HAP-1 (cell line): Measurements from ENCODE around the gene ANTXR1.
"Not testable (repeated sequence)": the region's sequence is repeated elsewhere in the genome, so short reads cannot be mapped to it uniquely, and the experiment has no call there.

Experiments
- DNase-seq, 2 experiments: peaks; one replicate each; pipeline ENCODE4 v3.0.0-alpha.2; 2016 to 2020; ENCODE audit warnings: low spot score in 2 of 2
- H3K27me3 ChIP-seq: fragments of 250-450 bp; sonication (Bioruptor Pico); 2 replicates; pipeline ENCODE4 v1.5.1; 2020; ENCODE audit warnings: low read depth, mild to moderate bottlenecking, moderate library complexity
- H3K36me3 ChIP-seq: fragments of 250-450 bp; sonication (Bioruptor Pico); replicated peaks from 2 replicates; pipeline ENCODE4 v1.5.1; 2020; ENCODE audit warnings: mild to moderate bottlenecking
- H3K4me1 ChIP-seq: fragments of 250-450 bp; sonication (Bioruptor Pico); 2 replicates; pipeline ENCODE4 v1.5.1; 2020; ENCODE audit warnings: mild to moderate bottlenecking
- H3K4me3 ChIP-seq: fragments of 250-450 bp; sonication (Bioruptor Pico); 2 replicates; pipeline ENCODE4 v1.5.1; 2020; ENCODE audit warnings: mild to moderate bottlenecking, moderate library complexity
- H3K9me3 ChIP-seq: fragments of 250-450 bp; sonication (Bioruptor Pico); 2 replicates; pipeline ENCODE4 v1.5.1; 2020; ENCODE audit warnings: mild to moderate bottlenecking, moderate library complexity
- in situ Hi-C: fragments of 300-500 bp; cut with MboI; formaldehyde crosslinking; loops from 3 replicates; pipeline ENCODE4 v1.14.3; 2020; ENCODE audit warnings: low sequenced_read_pairs, inconsistent platforms, mixed read lengths

Gene ANTXR1

GRCh38 chr2:69171116-69171896 is 158.3 kb downstream of the ANTXR1 start:
- no peaks in the 10 kb centered on the region for H3K36me3 ChIP-seq
- in situ Hi-C loops, result no loop called here
- no peak overlapping the region for H3K4me3 ChIP-seq
- no peaks in the 10 kb centered on the region for H3K27me3 ChIP-seq
- no peak for DNase-seq
- H3K9me3 ChIP-seq, result no peaks in the 10 kb centered on the region
- peaks cover 6% of the 10 kb centered on the region for H3K4me1 ChIP-seq

GRCh38 chr2:69171897-69172525 is 159.0 kb downstream of the ANTXR1 start:
- H3K27me3 ChIP-seq, result no peaks in the 10 kb centered on the region
- no peak overlapping the region for H3K4me3 ChIP-seq
- H3K4me1 ChIP-seq, result peaks cover 6% of the 10 kb centered on the region
- no peaks in the 10 kb centered on the region for H3K9me3 ChIP-seq
- in situ Hi-C loops, result no loop called here
- DNase-seq, result no peak
- no peaks in the 10 kb centered on the region for H3K36me3 ChIP-seq

- no peaks in the 10 kb centered on the region for H3K27me3 ChIP-seq
- H3K36me3 ChIP-seq, result no peaks in the 10 kb centered on the region
- peaks cover 13% of the 10 kb centered on the region for H3K4me1 ChIP-seq
- H3K9me3 ChIP-seq, result no peaks in the 10 kb centered on the region
- in situ Hi-C loops, result no loop called here
- no peak for DNase-seq
- no peak overlapping the region for H3K4me3 ChIP-seq
Observed at GRCh38 chr2:69173706-69174105, 160.7 kb downstream of the ANTXR1 start.

GRCh38 chr2:69174211-69174610 is 161.2 kb downstream of the ANTXR1 start:
- H3K36me3 ChIP-seq, H3K27me3 ChIP-seq, in situ Hi-C loops: not testable (repeated sequence)

GRCh38 chr2:69175790-69176715 is 163.1 kb downstream of the ANTXR1 start:
- Histone ChIP-seq H3K4me1 (peaks cover 10% of the 10 kb centered on the region), H3K27me3 (no peaks in the 10 kb centered on the region), H3K36me3 (no peaks in the 10 kb centered on the region), H3K4me3 (no peak overlapping the region), H3K9me3 (no peaks in the 10 kb centered on the region)
- no peak for DNase-seq
- in situ Hi-C loops, result no loop called here

More at GRCh38 chr2:69174211-69174610, 161.2 kb downstream of the ANTXR1 start:
- not testable (repeated sequence) for H3K4me3 ChIP-seq, DNase-seq, H3K9me3 ChIP-seq
- H3K4me1 ChIP-seq, result peaks cover 13% of the 10 kb centered on the region

- no peaks in the 10 kb centered on the region for H3K27me3 ChIP-seq
- H3K9me3 ChIP-seq, result no peaks in the 10 kb centered on the region
- no peaks in the 10 kb centered on the region for H3K36me3 ChIP-seq
- no peak overlapping the region for H3K4me3 ChIP-seq
- in situ Hi-C loops, result no loop called here
- H3K4me1 ChIP-seq, result peaks cover 7% of the 10 kb centered on the region
- DNase-seq, result no peak
Observed at GRCh38 chr2:69177063-69177771, 164.2 kb downstream of the ANTXR1 start.

- no peaks in the 10 kb centered on the region for H3K9me3 ChIP-seq
- peaks cover 7% of the 10 kb centered on the region for H3K4me1 ChIP-seq
- peak; percentile 73 to 92 for DNase-seq
Observed at GRCh38 chr2:69177785-69178636, 165.0 kb downstream of the ANTXR1 start.

GRCh38 chr2:69178756-69179155 is 165.8 kb downstream of the ANTXR1 start:
- Histone ChIP-seq H3K9me3 (no peaks in the 10 kb centered on the region), H3K27me3 (no peaks in the 10 kb centered on the region), H3K4me1 (peaks cover 7% of the 10 kb centered on the region), H3K4me3 (no peak overlapping the region), H3K36me3 (peaks cover 4% of the 10 kb centered on the region; the same call in 1 of the 2 replicates)
- in situ Hi-C loops, result no loop called here
- DNase-seq, result no peak

More at GRCh38 chr2:69177785-69178636, 165.0 kb downstream of the ANTXR1 start:
- Histone ChIP-seq H3K27me3 (no peaks in the 10 kb centered on the region), H3K4me3 (no peak overlapping the region), H3K36me3 (peaks cover 4% of the 10 kb centered on the region; the same call in 1 of the 2 replicates)
- in situ Hi-C loops, result no loop called here

GRCh38 chr2:69180227-69180626 is 167.2 kb downstream of the ANTXR1 start:
- no peak for DNase-seq
- Histone ChIP-seq H3K27me3 (no peaks in the 10 kb centered on the region), H3K4me3 (no peak overlapping the region), H3K36me3 (peaks cover 9% of the 10 kb centered on the region), H3K9me3 (no peaks in the 10 kb centered on the region), H3K4me1 (peaks cover 7% of the 10 kb centered on the region)
- in situ Hi-C loops, result no loop called here

GRCh38 chr2:69180974-69181373 is 168.0 kb downstream of the ANTXR1 start:
- Histone ChIP-seq H3K36me3 (peaks cover 9% of the 10 kb centered on the region), H3K27me3 (no peaks in the 10 kb centered on the region), H3K4me1 (peaks cover 7% of the 10 kb centered on the region), H3K4me3 (no peak overlapping the region), H3K9me3 (no peaks in the 10 kb centered on the region)
- DNase-seq, result no peak
- in situ Hi-C loops, result no loop called here

- H3K36me3 ChIP-seq, result peaks cover 9% of the 10 kb centered on the region
- in situ Hi-C loops, result no loop called here
Observed at GRCh38 chr2:69181806-69182427, 168.9 kb downstream of the ANTXR1 start.

GRCh38 chr2:69183659-69184058 is 170.7 kb downstream of the ANTXR1 start:
- Histone ChIP-seq H3K4me1 (no peaks in the 10 kb centered on the region), H3K4me3 (no peak overlapping the region), H3K9me3 (no peaks in the 10 kb centered on the region), H3K27me3 (no peaks in the 10 kb centered on the region), H3K36me3 (peaks cover 9% of the 10 kb centered on the region)
- in situ Hi-C loops, result no loop called here
- no peak for DNase-seq

More at GRCh38 chr2:69181806-69182427, 168.9 kb downstream of the ANTXR1 start:
- H3K4me1 ChIP-seq, result peaks cover 7% of the 10 kb centered on the region
- H3K4me3 ChIP-seq, result no peak overlapping the region
- no peaks in the 10 kb centered on the region for H3K9me3 ChIP-seq
- H3K27me3 ChIP-seq, result no peaks in the 10 kb centered on the region
- no peak for DNase-seq
